Loucy (cell line): ENCODE measurements around the gene NMB.

ENCODE experiments used
- H2AFZ ChIP-seq: fragments of 200-600 bp; sonication (generic); 2 replicates; pipeline ENCODE4 v1.6.0; 2016; ENCODE audit warnings: antibody characterized with exemption, mild to moderate bottlenecking, low read length, moderate library complexity
- H3F3A ChIP-seq: fragments of 200-600 bp; 2 replicates; pipeline ENCODE4 v1.6.0; 2016; ENCODE audit warnings: antibody characterized with exemption, low read depth, mild to moderate bottlenecking
- H3K27me3 ChIP-seq: fragments of 200-600 bp; sonication (generic); 2 replicates; pipeline ENCODE4 v1.6.1; 2014; ENCODE audit warnings: low read length, mild to moderate bottlenecking; ENCODE audit not compliant: insufficient read depth, poor library complexity, severe bottlenecking
- H3K36me3 ChIP-seq: fragments of 200-600 bp; sonication (generic); 2 replicates; pipeline ENCODE4 v1.6.1; 2016; ENCODE audit warnings: low read length; ENCODE audit not compliant: insufficient read depth
- H3K4me1 ChIP-seq: fragments of 200-600 bp; sonication (generic); 2 replicates; pipeline ENCODE4 v1.5.1; 2014; ENCODE audit warnings: low read length, mild to moderate bottlenecking; ENCODE audit not compliant: insufficient read depth, poor library complexity, severe bottlenecking
- H3K4me2 ChIP-seq: fragments of 200-600 bp; sonication (generic); 2 replicates; pipeline ENCODE4 v1.6.0; 2014; ENCODE audit warnings: antibody characterized with exemption, low read length, low read depth, mild to moderate bottlenecking; ENCODE audit not compliant: poor library complexity, severe bottlenecking
- H3K4me3 ChIP-seq: fragments of 200-600 bp; sonication (generic); 2 replicates; pipeline ENCODE4 v1.5.1; 2014; ENCODE audit warnings: low read length, mild to moderate bottlenecking, mixed read lengths; ENCODE audit not compliant: poor library complexity, severe bottlenecking
- H3K79me2 ChIP-seq: fragments of 200-600 bp; sonication (generic); 2 replicates; pipeline ENCODE4 v1.6.1; 2014; ENCODE audit warnings: low read length; ENCODE audit not compliant: insufficient read depth
- H3K9ac ChIP-seq: fragments of 200-600 bp; sonication (generic); 2 replicates; pipeline ENCODE4 v1.6.0; 2014; ENCODE audit warnings: mild to moderate bottlenecking, low read depth, low read length, moderate library complexity; ENCODE audit not compliant: poor library complexity, severe bottlenecking
- H3K9me2 ChIP-seq: fragments of 200-600 bp; sonication (generic); replicated peaks from 2 replicates; pipeline ENCODE4 v1.6.1; 2016; ENCODE audit warnings: low read depth, low read length, mixed read lengths
- H3K9me3 ChIP-seq: fragments of 200-600 bp; sonication (generic); 2 replicates; pipeline ENCODE4 v1.6.1; 2014; ENCODE audit warnings: mild to moderate bottlenecking, antibody characterized with exemption, low read length, low read depth; ENCODE audit not compliant: insufficient read depth
- H4K20me1 ChIP-seq: fragments of 200-600 bp; sonication (generic); 2 replicates; pipeline ENCODE4 v1.6.0; 2014; ENCODE audit warnings: antibody characterized with exemption, low read length, mild to moderate bottlenecking; ENCODE audit not compliant: insufficient read depth, poor library complexity, severe bottlenecking
- EZH2phosphoT487 ChIP-seq: fragments of 200-600 bp; IDR thresholded peaks from 2 replicates; pipeline ENCODE4 v1.6.1; 2018; ENCODE audit warnings: antibody characterized with exemption, mild to moderate bottlenecking, moderate library complexity, borderline replicate concordance
- TF ChIP-seq, protein P1 (sequence below): fragments of 200-600 bp; sonication (generic); conservative IDR thresholded peaks from 2 replicates; pipeline ENCODE4 v1.5.1; 2014; ENCODE audit warnings: mild to moderate bottlenecking, antibody characterized with exemption, low read length

NMB gene

DNA sequence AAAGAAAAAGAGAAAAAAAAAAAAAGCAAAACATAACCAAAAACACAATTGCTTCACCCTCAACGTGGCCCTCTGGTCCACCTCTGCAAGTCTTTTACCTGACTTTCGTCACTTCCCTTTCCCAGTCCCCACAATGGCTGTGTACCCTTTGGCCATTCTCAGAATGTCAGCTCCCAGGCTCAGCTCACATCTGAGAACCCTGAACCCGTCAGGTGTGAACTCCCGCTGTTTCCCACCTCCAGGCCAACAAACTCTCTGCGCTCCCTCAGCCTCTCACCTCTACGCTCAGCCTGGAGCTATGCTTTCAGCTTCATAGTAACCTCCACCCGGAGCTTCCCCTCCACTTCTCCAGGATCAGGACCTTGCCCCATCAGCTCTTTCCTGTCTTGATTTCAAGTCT lies 33.6 kb downstream of the NMB start:
- H3K4me1 ChIP-seq = no peaks in the 10 kb centered on the region
- H4K20me1 ChIP-seq = no peaks in the 10 kb centered on the region
- H3K79me2 ChIP-seq = peaks cover 3% of the 10 kb centered on the region; the same call in 1 of the 2 replicates
- peaks cover 22% of the 10 kb centered on the region; the same call in 1 of the 2 replicates for H3K9me3 ChIP-seq
- no peak overlapping the region for H3K4me2 ChIP-seq
- H3K27me3 ChIP-seq = no peaks in the 10 kb centered on the region
- H3F3A ChIP-seq = no peaks in the 10 kb centered on the region
- TF ChIP-seq, protein P1, sequence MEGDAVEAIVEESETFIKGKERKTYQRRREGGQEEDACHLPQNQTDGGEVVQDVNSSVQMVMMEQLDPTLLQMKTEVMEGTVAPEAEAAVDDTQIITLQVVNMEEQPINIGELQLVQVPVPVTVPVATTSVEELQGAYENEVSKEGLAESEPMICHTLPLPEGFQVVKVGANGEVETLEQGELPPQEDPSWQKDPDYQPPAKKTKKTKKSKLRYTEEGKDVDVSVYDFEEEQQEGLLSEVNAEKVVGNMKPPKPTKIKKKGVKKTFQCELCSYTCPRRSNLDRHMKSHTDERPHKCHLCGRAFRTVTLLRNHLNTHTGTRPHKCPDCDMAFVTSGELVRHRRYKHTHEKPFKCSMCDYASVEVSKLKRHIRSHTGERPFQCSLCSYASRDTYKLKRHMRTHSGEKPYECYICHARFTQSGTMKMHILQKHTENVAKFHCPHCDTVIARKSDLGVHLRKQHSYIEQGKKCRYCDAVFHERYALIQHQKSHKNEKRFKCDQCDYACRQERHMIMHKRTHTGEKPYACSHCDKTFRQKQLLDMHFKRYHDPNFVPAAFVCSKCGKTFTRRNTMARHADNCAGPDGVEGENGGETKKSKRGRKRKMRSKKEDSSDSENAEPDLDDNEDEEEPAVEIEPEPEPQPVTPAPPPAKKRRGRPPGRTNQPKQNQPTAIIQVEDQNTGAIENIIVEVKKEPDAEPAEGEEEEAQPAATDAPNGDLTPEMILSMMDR = no peak
- no peak for TF ChIP-seq EZH2phosphoT487
- peaks cover 38% of the 10 kb centered on the region for H3K36me3 ChIP-seq
- no peaks in the 10 kb centered on the region for H3K9me2 ChIP-seq
- H2AFZ ChIP-seq = no peak overlapping the region
- no peak overlapping the region for H3K9ac ChIP-seq
- no peak overlapping the region for H3K4me3 ChIP-seq

DNA sequence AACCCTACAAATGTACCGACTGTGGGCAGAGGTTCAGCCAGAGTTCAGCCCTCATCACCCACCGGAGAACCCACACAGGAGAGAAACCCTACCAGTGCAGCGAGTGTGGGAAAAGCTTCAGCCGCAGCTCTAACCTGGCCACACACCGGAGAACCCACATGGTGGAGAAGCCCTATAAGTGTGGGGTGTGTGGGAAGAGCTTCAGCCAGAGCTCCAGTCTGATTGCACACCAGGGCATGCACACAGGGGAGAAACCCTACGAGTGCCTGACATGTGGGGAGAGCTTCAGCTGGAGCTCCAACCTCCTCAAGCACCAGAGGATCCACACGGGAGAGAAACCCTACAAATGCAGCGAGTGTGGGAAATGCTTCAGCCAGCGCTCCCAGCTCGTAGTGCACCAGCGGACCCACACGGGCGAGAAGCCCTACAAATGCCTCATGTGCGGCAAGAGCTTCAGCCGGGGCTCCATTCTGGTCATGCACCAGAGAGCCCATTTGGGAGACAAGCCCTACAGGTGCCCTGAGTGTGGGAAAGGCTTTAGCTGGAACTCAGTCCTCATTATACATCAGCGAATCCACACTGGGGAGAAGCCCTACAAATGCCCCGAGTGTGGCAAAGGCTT lies 36.5 kb downstream of the NMB start:
- TF ChIP-seq, protein P1 = no peak
- TF ChIP-seq EZH2phosphoT487 = no peak
- no peaks in the 10 kb centered on the region for H3K4me1 ChIP-seq
- no peak overlapping the region for H2AFZ ChIP-seq
- no peaks in the 10 kb centered on the region for H3K9me2 ChIP-seq
- no peaks in the 10 kb centered on the region for H4K20me1 ChIP-seq
- H3K36me3 ChIP-seq = peaks cover 44% of the 10 kb centered on the region
- no peak overlapping the region for H3K9ac ChIP-seq
- no peak overlapping the region for H3K4me3 ChIP-seq
- no peaks in the 10 kb centered on the region for H3K27me3 ChIP-seq
- H3F3A ChIP-seq = no peaks in the 10 kb centered on the region
- H3K79me2 ChIP-seq = peaks cover 15% of the 10 kb centered on the region; the same call in 1 of the 2 replicates
- peaks cover 22% of the 10 kb centered on the region; the same call in 1 of the 2 replicates for H3K9me3 ChIP-seq
- no peak overlapping the region for H3K4me2 ChIP-seq

DNA sequence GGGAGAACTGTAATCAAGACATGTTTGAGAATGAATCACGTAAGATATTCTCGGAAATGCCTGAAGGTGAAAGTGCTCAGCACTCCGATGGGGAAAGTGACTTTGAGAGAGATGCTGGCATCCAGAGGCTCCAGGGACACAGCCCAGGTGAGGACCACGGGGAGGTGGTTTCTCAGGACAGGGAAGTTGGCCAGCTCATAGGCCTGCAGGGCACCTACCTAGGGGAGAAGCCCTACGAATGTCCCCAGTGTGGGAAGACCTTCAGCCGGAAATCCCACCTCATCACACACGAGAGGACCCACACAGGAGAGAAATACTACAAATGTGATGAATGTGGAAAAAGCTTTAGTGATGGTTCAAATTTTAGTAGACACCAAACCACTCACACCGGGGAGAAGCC lies 37.4 kb downstream of the NMB start:
- Histone ChIP-seq H3K27me3 (no peaks in the 10 kb centered on the region), H3K36me3 (peaks cover 44% of the 10 kb centered on the region), H3K9ac (no peak overlapping the region), H4K20me1 (no peaks in the 10 kb centered on the region), H3K9me2 (no peaks in the 10 kb centered on the region), H3K79me2 (peaks cover 21% of the 10 kb centered on the region; the same call in 1 of the 2 replicates), H2AFZ (no peak overlapping the region), H3K4me2 (no peak overlapping the region), H3K4me1 (no peaks in the 10 kb centered on the region), H3F3A (no peaks in the 10 kb centered on the region), H3K4me3 (no peak overlapping the region), H3K9me3 (peaks cover 22% of the 10 kb centered on the region; the same call in 1 of the 2 replicates)
- TF ChIP-seq, protein P1 = no peak
- TF ChIP-seq EZH2phosphoT487 = no peak
